ENCODE results near the gene IMPG2. TPM values are rescaled to one million over a fixed set of nuclear protein-coding genes. Genes with fewer than 3 reads are reported as not detected.

IMPG2 gene
- total RNA-seq, 1 experiment from 2014 or later = 0.50 TPM

DNA sequence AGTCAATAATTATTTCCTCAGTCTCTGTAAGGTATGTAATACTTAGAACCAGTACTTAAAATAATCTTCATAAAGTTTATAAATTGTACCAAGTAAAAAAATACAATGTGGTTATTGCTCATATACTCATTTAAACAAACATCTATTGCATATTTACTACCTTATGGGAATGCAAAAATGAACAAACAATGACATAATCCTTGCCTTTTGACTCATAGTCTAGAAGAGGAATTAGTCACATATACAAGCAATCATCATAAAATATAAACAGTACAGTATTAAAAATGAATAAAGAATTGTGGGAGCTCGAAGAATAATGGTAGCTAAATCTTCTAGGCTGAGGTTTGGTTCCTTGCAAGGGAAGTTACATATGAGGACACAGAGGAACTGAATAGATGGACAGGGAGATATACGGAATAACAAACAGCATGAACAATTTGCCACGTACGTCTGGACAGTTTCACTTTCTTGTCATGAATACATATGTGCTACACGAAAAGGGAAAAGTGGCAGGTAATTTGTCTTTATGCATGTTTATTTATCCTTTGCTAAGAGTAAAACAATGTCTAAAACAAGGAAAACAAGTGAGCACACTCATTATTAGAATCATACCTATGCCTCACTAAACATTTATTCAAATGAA is 17.2 kb downstream of the IMPG2 start:
- intact Hi-C loops (cut with micrococcal nuclease; ENCODE audit: unreplicated experiment) = no loop called here
- H3K4me1 Mint-ChIP-seq (ENCODE audit: low read depth, unreplicated experiment) = no peaks in the 10 kb centered on the region
- H3K27me3 Mint-ChIP-seq (ENCODE audit: unreplicated experiment) = no peaks in the 10 kb centered on the region
- H3K27ac Mint-ChIP-seq (ENCODE audit: unreplicated experiment) = no peak overlapping the region
- no peaks in the 10 kb centered on the region for H3K36me3 Mint-ChIP-seq (ENCODE audit: insufficient read depth, unreplicated experiment)
- CTCF ChIA-PET = no interaction called here
- H3K4me3 Mint-ChIP-seq (ENCODE audit: low read depth, unreplicated experiment) = no peak overlapping the region
- DNase-seq = no peak
- peaks cover 12% of the 10 kb centered on the region for H3K9me3 Mint-ChIP-seq (ENCODE audit: low read depth, unreplicated experiment)
- TF ChIP-seq, protein P1, sequence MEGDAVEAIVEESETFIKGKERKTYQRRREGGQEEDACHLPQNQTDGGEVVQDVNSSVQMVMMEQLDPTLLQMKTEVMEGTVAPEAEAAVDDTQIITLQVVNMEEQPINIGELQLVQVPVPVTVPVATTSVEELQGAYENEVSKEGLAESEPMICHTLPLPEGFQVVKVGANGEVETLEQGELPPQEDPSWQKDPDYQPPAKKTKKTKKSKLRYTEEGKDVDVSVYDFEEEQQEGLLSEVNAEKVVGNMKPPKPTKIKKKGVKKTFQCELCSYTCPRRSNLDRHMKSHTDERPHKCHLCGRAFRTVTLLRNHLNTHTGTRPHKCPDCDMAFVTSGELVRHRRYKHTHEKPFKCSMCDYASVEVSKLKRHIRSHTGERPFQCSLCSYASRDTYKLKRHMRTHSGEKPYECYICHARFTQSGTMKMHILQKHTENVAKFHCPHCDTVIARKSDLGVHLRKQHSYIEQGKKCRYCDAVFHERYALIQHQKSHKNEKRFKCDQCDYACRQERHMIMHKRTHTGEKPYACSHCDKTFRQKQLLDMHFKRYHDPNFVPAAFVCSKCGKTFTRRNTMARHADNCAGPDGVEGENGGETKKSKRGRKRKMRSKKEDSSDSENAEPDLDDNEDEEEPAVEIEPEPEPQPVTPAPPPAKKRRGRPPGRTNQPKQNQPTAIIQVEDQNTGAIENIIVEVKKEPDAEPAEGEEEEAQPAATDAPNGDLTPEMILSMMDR (IDR thresholded peaks at IDR 0.05; ENCODE audit: unreplicated experiment) = no peak
- no TSS peak for BruUV-seq (replicated peaks)

DNA sequence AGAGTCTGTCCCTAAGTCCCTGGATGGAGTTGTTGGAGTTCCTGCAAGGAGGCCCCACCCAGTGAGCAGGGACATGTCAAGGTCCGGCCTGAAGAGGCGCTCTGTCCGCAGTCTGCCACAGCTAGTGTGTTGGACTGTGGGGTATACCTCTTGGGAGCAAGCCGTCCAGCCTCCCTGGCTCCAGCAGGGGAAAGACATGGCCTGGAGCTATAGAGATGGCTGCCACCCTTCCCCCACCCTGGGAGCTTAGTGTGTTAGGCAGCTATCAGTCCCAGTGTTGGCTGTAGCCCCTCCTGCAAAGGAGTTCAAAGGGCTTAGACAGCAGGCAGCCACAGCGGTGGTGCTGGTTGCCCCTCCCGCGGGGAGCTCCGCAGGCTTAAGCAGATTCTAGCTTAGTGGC is 20.3 kb downstream of the IMPG2 start:
- DNase-seq = no peak
- peaks cover 18% of the 10 kb centered on the region for H3K9me3 Mint-ChIP-seq (ENCODE audit: low read depth, unreplicated experiment)
- no TSS peak for BruUV-seq (replicated peaks)
- intact Hi-C loops (cut with micrococcal nuclease; ENCODE audit: unreplicated experiment) = no loop called here
- no peaks in the 10 kb centered on the region for H3K4me1 Mint-ChIP-seq (ENCODE audit: low read depth, unreplicated experiment)
- no peak overlapping the region for H3K4me3 Mint-ChIP-seq (ENCODE audit: low read depth, unreplicated experiment)
- no peaks in the 10 kb centered on the region for H3K36me3 Mint-ChIP-seq (ENCODE audit: insufficient read depth, unreplicated experiment)
- TF ChIP-seq, protein P1 (IDR thresholded peaks at IDR 0.05; ENCODE audit: unreplicated experiment) = no peak
- no peak overlapping the region for H3K27ac Mint-ChIP-seq (ENCODE audit: unreplicated experiment)
- H3K27me3 Mint-ChIP-seq (ENCODE audit: unreplicated experiment) = no peaks in the 10 kb centered on the region
- CTCF ChIA-PET = interaction anchor here (0.6 kb wide), 1 partner anchor 1471 kb away, joined by 4 read pairs; no protein-coding TSS in a partner anchor

DNA sequence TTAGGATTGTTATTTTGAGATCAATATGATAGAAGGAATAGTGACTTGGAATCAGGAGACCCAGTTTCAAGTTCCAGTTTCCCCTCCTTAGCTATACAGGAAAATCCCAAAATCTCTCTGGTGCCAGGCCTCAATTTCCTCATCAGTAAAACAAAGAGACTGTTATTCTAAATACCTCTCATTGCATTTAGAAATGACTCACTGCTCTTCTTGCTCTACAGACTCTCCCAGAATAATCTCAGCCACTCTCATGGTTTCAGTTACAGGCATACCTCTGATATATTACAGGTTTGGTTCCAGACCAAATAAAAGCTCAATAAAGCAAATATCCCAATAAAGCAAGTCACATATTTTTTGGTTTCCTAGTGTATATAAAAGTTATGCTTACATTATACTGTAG is 28.3 kb downstream of the IMPG2 start:
- intact Hi-C loops (cut with micrococcal nuclease; ENCODE audit: unreplicated experiment) = no loop called here
- H3K9me3 Mint-ChIP-seq (ENCODE audit: low read depth, unreplicated experiment) = peaks cover 3% of the 10 kb centered on the region
- CTCF ChIA-PET = no interaction called here
- no peak overlapping the region for H3K4me3 Mint-ChIP-seq (ENCODE audit: low read depth, unreplicated experiment)
- H3K36me3 Mint-ChIP-seq (ENCODE audit: insufficient read depth, unreplicated experiment) = no peaks in the 10 kb centered on the region
- no peak for DNase-seq
- TF ChIP-seq, protein P1 (IDR thresholded peaks at IDR 0.05; ENCODE audit: unreplicated experiment) = no peak
- no peaks in the 10 kb centered on the region for H3K27me3 Mint-ChIP-seq (ENCODE audit: unreplicated experiment)
- no peaks in the 10 kb centered on the region for H3K4me1 Mint-ChIP-seq (ENCODE audit: low read depth, unreplicated experiment)
- no peak overlapping the region for H3K27ac Mint-ChIP-seq (ENCODE audit: unreplicated experiment)
- BruUV-seq (replicated peaks) = no TSS peak

DNA sequence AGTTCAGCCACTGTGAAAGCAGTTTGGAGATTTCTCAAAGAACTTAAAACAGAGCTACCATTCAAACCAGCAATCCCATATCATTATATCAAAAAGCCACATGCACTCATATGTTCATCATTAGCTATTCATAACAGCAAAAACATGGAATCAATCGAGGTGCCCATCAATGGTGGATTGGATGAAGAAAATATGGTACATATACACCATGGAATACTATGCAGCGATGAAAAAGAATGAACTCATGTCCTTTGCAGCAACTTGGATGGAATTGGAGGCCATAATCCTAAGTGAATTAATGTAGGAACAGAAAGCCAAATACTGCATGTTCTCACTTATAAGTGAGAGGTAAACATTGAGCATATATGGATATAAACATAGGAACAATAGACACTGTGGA is 32.1 kb downstream of the IMPG2 start:
- H3K27me3 Mint-ChIP-seq (ENCODE audit: unreplicated experiment) = no peaks in the 10 kb centered on the region
- no peak overlapping the region for H3K4me3 Mint-ChIP-seq (ENCODE audit: low read depth, unreplicated experiment)
- no peaks in the 10 kb centered on the region for H3K4me1 Mint-ChIP-seq (ENCODE audit: low read depth, unreplicated experiment)
- H3K9me3 Mint-ChIP-seq (ENCODE audit: low read depth, unreplicated experiment) = no peaks in the 10 kb centered on the region
- CTCF ChIA-PET = no interaction called here
- no peak overlapping the region for H3K27ac Mint-ChIP-seq (ENCODE audit: unreplicated experiment)
- TF ChIP-seq, protein P1 (IDR thresholded peaks at IDR 0.05; ENCODE audit: unreplicated experiment) = no peak
- no TSS peak for BruUV-seq (replicated peaks)
- intact Hi-C loops (cut with micrococcal nuclease; ENCODE audit: unreplicated experiment) = no loop called here
- no peak for DNase-seq
- H3K36me3 Mint-ChIP-seq (ENCODE audit: insufficient read depth, unreplicated experiment) = no peaks in the 10 kb centered on the region

Measured in Calu3 (cell line).